HepG2 (cell line): ENCODE data around the gene DNAJB8. TPM values are rescaled to one million over a fixed set of nuclear protein-coding genes. Genes with fewer than 3 reads are reported as not detected.
A peak's percentile ranks its signal among the peaks of the same experiment; 100 is the strongest.

Source experiments
- ATAC-seq: fragments of 200-7000 bp; cut with Tn5 transposase; 3 replicates; pipeline ENCODE4 v1.9.1; 2020; ENCODE audit warnings: mild to moderate bottlenecking, moderate library complexity
- BruUV-seq: library from RNA; stranded (reverse); fragments of 400-500 nt; replicated peaks from 2 replicates; lab custom pipeline; 2021; lab: Mats Ljungman, UMichigan
- CTCF ChIA-PET: fragments of 300-600 bp; formaldehyde crosslinking; extraction: SDS; loops from one replicate; lab custom pipeline; 2021; ENCODE audit warnings: low total read pairs, inconsistent platforms, low intra/inter-chr PET ratio; lab: Yijun Ruan, JAX
- POLR2A ChIA-PET: fragments of 350-600 bp; sonication (Branson Sonifier 250); formaldehyde crosslinking; loops from one replicate; lab custom pipeline; 2020; ENCODE audit warnings: antibody characterized with exemption, inconsistent platforms; lab: Yijun Ruan, JAX
- DNase-seq: peaks from one replicate; pipeline ENCODE4 v3.0.0-alpha.2; 2015; ENCODE audit warnings: low spot score
- FAIRE-seq: peaks from 3 replicates; lab custom pipeline; 2011; peaks lifted over from hg19 to GRCh38; lab: Jason Lieb, UNC
- H2AFZ ChIP-seq: one replicate; pipeline ENCODE4 v1.6.1; 2011; ENCODE audit warnings: low read length, inconsistent platforms
- H3K27ac ChIP-seq: fragments of 300-600 bp; 3 replicates; pipeline ENCODE4 v1.8.0; 2011; ENCODE audit warnings: mixed run types, mild to moderate bottlenecking, mixed read lengths, low read length, inconsistent platforms; ENCODE audit not compliant: insufficient read depth; ENCODE audit errors: extremely low read length
- H3K27me3 ChIP-seq, 2 experiments: fragments of 200-600 bp in 1 of 2; 2 replicates in 1 of 2; 3 replicates in 1 of 2; pipeline versions ENCODE4 v1.6.0 to v1.8.0; 2011; ENCODE audit warnings: low read length in 2 of 2, mild to moderate bottlenecking in 2 of 2, moderate library complexity in 2 of 2, inconsistent platforms in 1 of 2; ENCODE audit not compliant: insufficient read depth in 2 of 2, control insufficient read depth in 1 of 2
- H3K36me3 ChIP-seq, 2 experiments: fragments of 200-600 bp in 1 of 2; replicated peaks in 1 of 2; 2 replicates in 1 of 2; 3 replicates in 1 of 2; pipeline versions ENCODE4 v1.5.1 to v1.8.0; 2011; ENCODE audit warnings: low read length in 2 of 2, inconsistent platforms in 1 of 2; ENCODE audit not compliant: insufficient read depth in 2 of 2, control insufficient read depth in 1 of 2
- H3K4me1 ChIP-seq: 2 replicates; pipeline ENCODE4 v1.5.1; 2012; ENCODE audit warnings: low read length, inconsistent platforms; ENCODE audit not compliant: insufficient read depth
- H3K4me2 ChIP-seq: 2 replicates; pipeline ENCODE4 v1.6.0; 2011; ENCODE audit warnings: low read depth, low read length, inconsistent platforms
- H3K4me3 ChIP-seq, 3 experiments: fragments of 200-600 bp in 1 of 3; sonication (generic), shearing (Covaris generic) in 1 of 3; replicated peaks in 1 of 3; 2 replicates each; pipeline ENCODE4 v1.5.1; 2011 to 2016; ENCODE audit warnings: low read length in 3 of 3, inconsistent platforms in 2 of 3, low read depth in 2 of 3, mild to moderate bottlenecking in 2 of 3, control low read depth in 1 of 3, mixed read lengths in 1 of 3; ENCODE audit not compliant: insufficient read depth in 1 of 3
- H3K79me2 ChIP-seq: one replicate; pipeline ENCODE4 v1.6.1; 2011; ENCODE audit warnings: low read length, inconsistent platforms; ENCODE audit not compliant: insufficient read depth
- H3K9ac ChIP-seq: 2 replicates; pipeline ENCODE4 v1.6.0; 2011; ENCODE audit warnings: mild to moderate bottlenecking, low read depth, low read length, inconsistent platforms; ENCODE audit not compliant: insufficient read depth
- H3K9me3 ChIP-seq: 2 replicates; pipeline ENCODE4 v1.5.1; 2012; ENCODE audit warnings: mild to moderate bottlenecking, low read length
- H4K20me1 ChIP-seq: 2 replicates; pipeline ENCODE4 v1.6.0; 2011; ENCODE audit warnings: inconsistent platforms, mild to moderate bottlenecking, low read length, moderate library complexity; ENCODE audit not compliant: insufficient read depth
- CC2D1A ChIP-seq: sonication (generic); formaldehyde crosslinking; IDR thresholded peaks from 2 replicates; pipeline ENCODE4 v1.8.1; 2023; ENCODE audit warnings: mild to moderate bottlenecking, missing genetic modification reagents
- GLMP ChIP-seq: sonication (generic); formaldehyde crosslinking; IDR thresholded peaks from 2 replicates; pipeline ENCODE4 v1.9.0; 2021; ENCODE audit warnings: missing genetic modification reagents, mild to moderate bottlenecking, borderline replicate concordance
- KLF13 ChIP-seq: sonication (generic); formaldehyde crosslinking; IDR thresholded peaks from 2 replicates; pipeline ENCODE4 v1.4.0; 2020; ENCODE audit warnings: mild to moderate bottlenecking, missing genetic modification reagents
- SP4 ChIP-seq: sonication (generic); formaldehyde crosslinking; IDR thresholded peaks from 2 replicates; pipeline ENCODE4 v1.8.1; 2023; ENCODE audit warnings: mild to moderate bottlenecking, missing genetic modification reagents
- SRSF1 ChIP-seq: fragments of 200-400 bp; formaldehyde crosslinking; optimal IDR thresholded peaks from 2 replicates; pipeline ENCODE3; 2017; ENCODE audit warnings: mild to moderate bottlenecking, low read depth, low read length, moderate library complexity
- TGIF2 ChIP-seq: IDR thresholded peaks from 2 replicates; pipeline ENCODE4 v1.6.1; 2016; ENCODE audit warnings: control low read depth, missing compliant biosample characterization
- ZNF224 ChIP-seq: sonication (generic); formaldehyde crosslinking; IDR thresholded peaks from 2 replicates; pipeline ENCODE4 v1.5.0; 2020; ENCODE audit warnings: mild to moderate bottlenecking, missing genetic modification reagents
- ZNF280D ChIP-seq: sonication (generic); formaldehyde crosslinking; IDR thresholded peaks from 2 replicates; pipeline ENCODE4 v1.5.1; 2020; ENCODE audit warnings: mild to moderate bottlenecking, missing genetic modification reagents
- ZNF629 ChIP-seq: sonication (generic); formaldehyde crosslinking; conservative IDR thresholded peaks from 2 replicates; pipeline ENCODE4 v1.5.0; 2020; ENCODE audit warnings: missing genetic modification reagents
- ZNF766 ChIP-seq: sonication (generic); formaldehyde crosslinking; IDR thresholded peaks from 2 replicates; pipeline ENCODE4 v1.5.0; 2020; ENCODE audit warnings: missing genetic modification reagents, borderline replicate concordance
- ZNF768 ChIP-seq: sonication (generic); formaldehyde crosslinking; IDR thresholded peaks from 2 replicates; pipeline ENCODE4 v1.4.0; 2020; ENCODE audit warnings: missing genetic modification reagents
- ZNF878 ChIP-seq: sonication (generic); formaldehyde crosslinking; IDR thresholded peaks from 2 replicates; pipeline ENCODE4 v1.8.1; 2023; ENCODE audit warnings: mild to moderate bottlenecking, missing genetic modification reagents, moderate library complexity
- WGBS: methylation state at CpG from one replicate; pipeline ENCODE4 v1.1.6; 2017; ENCODE audit warnings: low lambda C conversion rate; 5-methylcytosine and 5-hydroxymethylcytosine counted together
- in situ Hi-C: cut with HindIII; loops from 2 replicates; pipeline ENCODE4 v1.10.0; 2017; ENCODE audit warnings: low pct_unique_long_range_greater_than_20kb; ENCODE audit not compliant: extremely low pct_ligation_motif_present
- intact Hi-C: fragments of 100-400 bp; cut with micrococcal nuclease; formaldehyde crosslinking; loops from one replicate; pipeline ENCODE4 v1.10.0; 2022; ENCODE audit not compliant: unreplicated experiment
- polyA plus RNA-seq, 8 experiments: library from polyadenylated mRNA; depleted of rRNA in 3 of 8; stranded (reverse) in 7 of 8; unstranded in 1 of 8; fragments of >200 nt; fragmentation: Illumina TruSeq in 4 of 8; extraction: Trizol in 4 of 8; gene quantifications; 2 replicates each; pipeline versions ENCODE4 v1.2.1 to v1.2.3, GENCODE V29; 2011 to 2016; ENCODE audit warnings: low read depth in 4 of 8, missing spikeins in 1 of 8, mixed read lengths in 1 of 8; ENCODE audit not compliant: insufficient read depth in 1 of 8
- total RNA-seq, 5 experiments: library from RNA; depleted of rRNA; stranded (reverse); fragments of >200 nt; fragmentation: Illumina TruSeq; extraction: Trizol; gene quantifications; 2 replicates each; pipeline ENCODE4 v1.2.3, GENCODE V29; 2016; ENCODE audit warnings: low read depth in 1 of 5
- TF ChIP-seq, protein P1 (sequence below): sonication (generic); formaldehyde crosslinking; IDR thresholded peaks from 2 replicates; pipeline ENCODE4 v1.4.0; 2020; ENCODE audit warnings: mild to moderate bottlenecking, missing genetic modification reagents

Gene DNAJB8
- total and polyA plus RNA-seq, 2 of the 13 experiments (the other 11 are each of a cell fraction or from before 2014, with no cell fraction given) = not detected

GRCh38 chr3:128486205-128486628 is 19.5 kb upstream of the DNAJB8 start:
- no peak overlapping the region for H3K27ac ChIP-seq
- no peaks in the 10 kb centered on the region for H3K27me3 ChIP-seq
- ChIA-PET CTCF (no interaction called here), POLR2A (no interaction called here)
- H3K4me2 ChIP-seq = peak overlapping the region; percentile 94
- H3K79me2 ChIP-seq = peaks cover 8% of the 10 kb centered on the region
- peaks cover 6 to 33% of the 10 kb centered on the region in 2 experiments; a peak in 3 of 5 replicates for H3K36me3 ChIP-seq
- no peak overlapping the region for H2AFZ ChIP-seq
- peak overlapping the region; percentile 88 for H3K9ac ChIP-seq
- DNase-seq = no peak
- peaks cover 9% of the 10 kb centered on the region; the same call in 1 of the 2 replicates for H4K20me1 ChIP-seq
- TF ChIP-seq ZNF766 (no peak), SRSF1 (no peak), ZNF224 (CRISPR knock-in tag) (no peak), ZNF878 (no peak), GLMP (no peak), SP4 (no peak), ZNF280D (CRISPR knock-in tag) (no peak), KLF13 (CRISPR knock-in tag) (no peak), TGIF2 (CRISPR knock-in tag) (no peak), ZNF768 (CRISPR knock-in tag) (no peak), CC2D1A (CRISPR knock-in tag) (no peak), ZNF629 (CRISPR knock-in tag) (no peak)
- TF ChIP-seq, protein P1, sequence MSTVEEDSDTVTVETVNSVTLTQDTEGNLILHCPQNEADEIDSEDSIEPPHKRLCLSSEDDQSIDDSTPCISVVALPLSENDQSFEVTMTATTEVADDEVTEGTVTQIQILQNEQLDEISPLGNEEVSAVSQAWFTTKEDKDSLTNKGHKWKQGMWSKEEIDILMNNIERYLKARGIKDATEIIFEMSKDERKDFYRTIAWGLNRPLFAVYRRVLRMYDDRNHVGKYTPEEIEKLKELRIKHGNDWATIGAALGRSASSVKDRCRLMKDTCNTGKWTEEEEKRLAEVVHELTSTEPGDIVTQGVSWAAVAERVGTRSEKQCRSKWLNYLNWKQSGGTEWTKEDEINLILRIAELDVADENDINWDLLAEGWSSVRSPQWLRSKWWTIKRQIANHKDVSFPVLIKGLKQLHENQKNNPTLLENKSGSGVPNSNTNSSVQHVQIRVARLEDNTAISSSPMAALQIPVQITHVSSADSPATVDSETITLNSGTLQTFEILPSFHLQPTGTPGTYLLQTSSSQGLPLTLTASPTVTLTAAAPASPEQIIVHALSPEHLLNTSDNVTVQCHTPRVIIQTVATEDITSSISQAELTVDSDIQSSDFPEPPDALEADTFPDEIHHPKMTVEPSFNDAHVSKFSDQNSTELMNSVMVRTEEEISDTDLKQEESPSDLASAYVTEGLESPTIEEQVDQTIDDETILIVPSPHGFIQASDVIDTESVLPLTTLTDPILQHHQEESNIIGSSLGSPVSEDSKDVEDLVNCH (CRISPR knock-in tag) = no peak
- no TSS peak for BruUV-seq
- no peak for FAIRE-seq
- H3K4me3 ChIP-seq = peak overlapping the region; percentile 87 to 91 (median 87)
- in situ Hi-C loops = loop anchor here (5.0 kb wide), 2 partner anchors 59 to 179 kb away; no protein-coding TSS in a partner anchor
- peaks cover 24% of the 10 kb centered on the region for H3K4me1 ChIP-seq
- no peaks in the 10 kb centered on the region for H3K9me3 ChIP-seq
- ATAC-seq = no peak
- intact Hi-C loops = no loop called here
- WGBS = 90% methylated on average over 14 of the region's 14 CpGs
